Sigmoid colon (tissue), 7 donors: ENCODE measurements around the gene ATXN7L2. TPM values are rescaled to one million over a fixed set of nuclear protein-coding genes. Genes with fewer than 3 reads are reported as not detected.

Experiments used
- DNase-seq: peaks from one replicate; pipeline ENCODE4 v3.0.0-alpha.2; 2019
- H3K27ac ChIP-seq, 4 donors: fragments of 200-600 bp; sonication (generic); one replicate each; pipeline ENCODE4 v1.5.1; 2016 to 2019; ENCODE audit warnings: mild to moderate bottlenecking in 1 of 4
- H3K27me3 ChIP-seq, 3 donors: fragments of 200-600 bp; sonication (generic); one replicate each; pipeline ENCODE4 v1.5.1; 2019; ENCODE audit warnings: mild to moderate bottlenecking in 1 of 3
- H3K36me3 ChIP-seq, 4 donors: fragments of 200-600 bp; sonication (generic); one replicate each; pipeline ENCODE4 v1.5.1; 2016 to 2019
- H3K4me1 ChIP-seq, 4 donors: fragments of 200-600 bp; sonication (generic); one replicate each; pipeline ENCODE4 v1.5.1; 2017 to 2019
- H3K4me3 ChIP-seq, 4 donors: fragments of 200-600 bp; sonication (generic); one replicate each; pipeline ENCODE4 v1.5.1; 2017 to 2019; ENCODE audit warnings: mild to moderate bottlenecking in 2 of 4, moderate library complexity in 1 of 4
- H3K9me3 ChIP-seq, 4 donors: fragments of 200-600 bp in 3 of 4; sonication (generic) in 3 of 4; one replicate each; pipeline versions ENCODE4 v1.5.1 to v1.6.1; 2013 to 2019
- CTCF ChIP-seq, 4 experiments: fragments of 450-650 bp in 3 of 4; fragments of 200-600 bp in 1 of 4; IDR thresholded peaks; one replicate each; pipeline ENCODE4 v1.5.1; 2016 to 2019; ENCODE audit warnings: antibody characterized with exemption in 4 of 4, mild to moderate bottlenecking in 3 of 4, moderate library complexity in 2 of 4
- EP300 ChIP-seq, 4 donors: sonication (generic); formaldehyde crosslinking; IDR thresholded peaks; one replicate each; pipeline ENCODE4 v1.6.1; 2017; ENCODE audit warnings: antibody characterized with exemption in 4 of 4
- POLR2A ChIP-seq, 2 donors: fragments of 450-650 bp; IDR thresholded peaks; one replicate each; pipeline ENCODE4 v1.6.1; 2016; ENCODE audit warnings: antibody characterized with exemption in 2 of 2, mild to moderate bottlenecking in 2 of 2, moderate library complexity in 2 of 2
- POLR2AphosphoS5 ChIP-seq, 4 donors: sonication (generic); formaldehyde crosslinking; IDR thresholded peaks; one replicate each; pipeline ENCODE4 v1.6.1; 2017; ENCODE audit warnings: antibody characterized with exemption in 4 of 4
- WGBS, 2 donors: extraction: QIAGEN DNeasy Blood & Tissue Kit; methylation state at CpG; one replicate each; pipeline ENCODE4 v1.1.7; 2013; 5-methylcytosine and 5-hydroxymethylcytosine counted together
- intact Hi-C: fragments of 100-400 bp; cut with DNase I; formaldehyde crosslinking; loops from one replicate; pipeline ENCODE4 v1.15.1; 2023
- polyA plus RNA-seq, 3 donors: library from polyadenylated mRNA; stranded (reverse); fragments of 200-250 nt; gene quantifications; one replicate each; pipeline ENCODE4 v1.2.3, GENCODE V29; 2013
- total RNA-seq, 4 donors: library from RNA; depleted of rRNA; stranded (reverse); fragments of >200 nt; gene quantifications; one replicate each; pipeline ENCODE4 v1.1.0, GENCODE V29; 2016
- donor health status: healthy with polysubstance abuse.
- donor health status: Bipolar disorder and iron deficiency.
- donor health status: healthy.

Gene ATXN7L2
- total and polyA plus RNA-seq, 7 donors, result 1.8 to 12.2 (median 2.5) TPM

GRCh38 chr1:109488201-109488600, 4.5 kb downstream of the ATXN7L2 start:
- Histone ChIP-seq H3K4me3 (no peak overlapping the region), H3K4me1 (peaks cover 0 to 27% (median 22%) of the 10 kb centered on the region in 4 donors), H3K9me3 (no peaks in the 10 kb centered on the region), H3K27me3 (no peaks in the 10 kb centered on the region), H3K27ac (no peak overlapping the region), H3K36me3 (peaks cover 0 to 13% (median 3%) of the 10 kb centered on the region in 4 donors)
- TF ChIP-seq POLR2A (IDR thresholded peaks at IDR 0.05), result no peak
- TF ChIP-seq CTCF (IDR thresholded peaks at IDR 0.05), result no peak
- TF ChIP-seq EP300 (IDR thresholded peaks at IDR 0.05), result no peak
- DNase-seq, result no peak
- WGBS, 2 donors, result 85% methylated on average over 5 of the region's 5 CpGs
- intact Hi-C loops, result no loop called here

GRCh38 chr1:109488696-109489095, 5.0 kb downstream of the ATXN7L2 start:
- intact Hi-C loops, result no loop called here
- Histone ChIP-seq H3K36me3 (peaks cover 0 to 13% (median 3%) of the 10 kb centered on the region in 4 donors), H3K4me1 (peaks cover 0 to 29% (median 22%) of the 10 kb centered on the region in 4 donors), H3K4me3 (no peak overlapping the region), H3K9me3 (no peaks in the 10 kb centered on the region), H3K27me3 (no peaks in the 10 kb centered on the region), H3K27ac (no peak overlapping the region)
- TF ChIP-seq POLR2AphosphoS5 (IDR thresholded peaks at IDR 0.05) (no peak), EP300 (IDR thresholded peaks at IDR 0.05) (no peak), POLR2A (IDR thresholded peaks at IDR 0.05) (no peak), CTCF (IDR thresholded peaks at IDR 0.05) (no peak)
- WGBS, 2 donors, result 92 to 96% methylated on average over 12 of the region's 12 CpGs
- no peak for DNase-seq

GRCh38 chr1:109490029-109490933, 6.6 kb downstream of the ATXN7L2 start:
- Histone ChIP-seq H3K9me3 (no peaks in the 10 kb centered on the region), H3K36me3 (peaks cover 0 to 13% (median 3%) of the 10 kb centered on the region in 4 donors), H3K27ac (peak overlapping the region in 1 of 4 donors; percentile 27), H3K27me3 (no peaks in the 10 kb centered on the region), H3K4me3 (no peak overlapping the region), H3K4me1 (peaks cover 0 to 28% (median 20%) of the 10 kb centered on the region in 4 donors)
- peak; percentile 83 for DNase-seq
- no peak for TF ChIP-seq EP300 (IDR thresholded peaks at IDR 0.05)
- peak; percentile 66 to 86 (median 74) for TF ChIP-seq CTCF (IDR thresholded peaks at IDR 0.05)
- peak in 2 of 4 donors; percentile 29 to 47 for TF ChIP-seq POLR2AphosphoS5 (IDR thresholded peaks at IDR 0.05)
- intact Hi-C loops, result no loop called here
- 90 to 91% methylated on average over 11 of the region's 11 CpGs for WGBS, 2 donors

- Histone ChIP-seq H3K27me3 (no peaks in the 10 kb centered on the region), H3K27ac (peak overlapping the region in 1 of 4 donors; percentile 27), H3K4me1 (peaks cover 0 to 31% (median 22%) of the 10 kb centered on the region in 4 donors), H3K36me3 (peaks cover 0 to 17% (median 4%) of the 10 kb centered on the region in 4 donors), H3K9me3 (no peaks in the 10 kb centered on the region), H3K4me3 (no peak overlapping the region)
- intact Hi-C loops, result no loop called here
- TF ChIP-seq EP300 (IDR thresholded peaks at IDR 0.05), result no peak
- TF ChIP-seq CTCF (IDR thresholded peaks at IDR 0.05), result no peak
- no peak for TF ChIP-seq POLR2A (IDR thresholded peaks at IDR 0.05)
- TF ChIP-seq POLR2AphosphoS5 (IDR thresholded peaks at IDR 0.05), result no peak
- DNase-seq, result no peak
- 89 to 93% methylated on average over 11 of the region's 11 CpGs for WGBS, 2 donors
Measured at GRCh38 chr1:109490934-109491302, 7.2 kb downstream of the ATXN7L2 start.
